Omental fat pad (tissue), 4 donors: Measurements from ENCODE around the gene PDAP1. TPM values are rescaled to one million over a fixed set of nuclear protein-coding genes. Genes with fewer than 3 reads are reported as not detected.
"Not testable (repeated sequence)": the region's sequence is repeated elsewhere in the genome, so short reads cannot be mapped to it uniquely, and the experiment has no call there.

ENCODE experiments used
- ATAC-seq: fragments of 150-250 bp; one replicate; pipeline ENCODE4 v1.9.1; 2016; ENCODE audit warnings: mild to moderate bottlenecking, moderate library complexity; ENCODE audit not compliant: low FRiP score
- DNase-seq: peaks from one replicate; pipeline ENCODE4 v3.0.0-alpha.2; 2019; ENCODE audit warnings: low spot score
- CTCF ChIP-seq, 3 donors: fragments of 450-650 bp; IDR thresholded peaks; one replicate each; pipeline ENCODE4 v1.5.1; 2016 to 2017; ENCODE audit warnings: antibody characterized with exemption in 3 of 3, mild to moderate bottlenecking in 3 of 3, moderate library complexity in 2 of 3
- total RNA-seq, 4 donors: library from RNA; depleted of rRNA; stranded (reverse); fragments of >200 nt; gene quantifications; one replicate each; pipeline ENCODE4 v1.1.0, GENCODE V29; 2016

Gene PDAP1
- total RNA-seq, 4 donors from 2014 or later: 41.9 to 70.2 (median 54.7) TPM

GRCh38 chr7:99362801-99363200 is 45.6 kb downstream of the PDAP1 start:
- no peak for TF ChIP-seq CTCF (IDR thresholded peaks at IDR 0.05)
- DNase-seq (no peak), ATAC-seq (no peak)

GRCh38 chr7:99359465-99360154 is 48.8 kb downstream of the PDAP1 start:
- ATAC-seq (no peak), DNase-seq (no peak)
- TF ChIP-seq CTCF (IDR thresholded peaks at IDR 0.05): no peak

GRCh38 chr7:99358521-99358920 is 49.9 kb downstream of the PDAP1 start:
- DNase-seq, ATAC-seq: not testable (repeated sequence)

- TF ChIP-seq CTCF (IDR thresholded peaks at IDR 0.05): no peak
- no peak for ATAC-seq
- DNase-seq: no peak
These were observed 50.5 kb downstream of the PDAP1 start for GRCh38 chr7:99357701-99358490.

- no peak for ATAC-seq
- TF ChIP-seq CTCF (IDR thresholded peaks at IDR 0.05): no peak
- DNase-seq: no peak
These were observed 53.3 kb downstream of the PDAP1 start for GRCh38 chr7:99355098-99355497.

- DNase-seq (no peak), ATAC-seq (no peak)
- no peak for TF ChIP-seq CTCF (IDR thresholded peaks at IDR 0.05)
These were observed 56.1 kb downstream of the PDAP1 start for GRCh38 chr7:99352247-99352646.

GRCh38 chr7:99350641-99351040 is 57.8 kb downstream of the PDAP1 start:
- DNase-seq, ATAC-seq: not testable (repeated sequence)

Other genes with a start within 250 kb of the PDAP1 start
- gene KPNA7, start 200.5 kb downstream of the PDAP1 start, total RNA-seq: not detected
- not detected for gene MYH16, start 135.8 kb downstream of the PDAP1 start, total RNA-seq
- 100 to 1,000 TPM; 103 to 137 (median 124) TPM for gene ARPC1A, start 82.7 kb downstream of the PDAP1 start, total RNA-seq
- gene ARPC1B, start 33.9 kb downstream of the PDAP1 start, total RNA-seq: 100 to 1,000 TPM; 221 to 387 (median 302) TPM
- gene BUD31, start 372 bp upstream of the PDAP1 start, total RNA-seq: 10 to 100 TPM; 52.9 to 68.3 (median 64.8) TPM
- 1 to 10 TPM; 3.5 to 9.5 (median 5.4) TPM for gene PTCD1, start 30.2 kb upstream of the PDAP1 start, total RNA-seq
- 10 to 100 TPM; 24.3 to 49.0 (median 30.1) TPM for gene CPSF4, start 30.3 kb upstream of the PDAP1 start, total RNA-seq
- gene ATP5MF, start 57.6 kb upstream of the PDAP1 start, total RNA-seq: 1,000 to 10,000 TPM in 2 of 4 donors, 100 to 1,000 TPM in 2; 572 to 1,317 (median 943) TPM
- gene ZNF789, start 64.3 kb upstream of the PDAP1 start, total RNA-seq: 10 to 100 TPM in 1 of 4 donors, 1 to 10 TPM in 3; 3.4 to 11.5 (median 7.1) TPM
- 10 to 100 TPM; 23.7 to 46.7 (median 35.6) TPM for gene ZNF394, start 91.7 kb upstream of the PDAP1 start, total RNA-seq
- 10 to 100 TPM in 1 of 4 donors, 1 to 10 TPM in 3; 6.1 to 10.2 (median 7.8) TPM for gene ZKSCAN5, start 96.1 kb upstream of the PDAP1 start, total RNA-seq
- 1 to 10 TPM; 2.8 to 5.8 (median 3.3) TPM for gene FAM200A, start 143.5 kb upstream of the PDAP1 start, total RNA-seq
- gene ZNF655, start 150.0 kb upstream of the PDAP1 start, total RNA-seq: 100 to 1,000 TPM; 104 to 164 (median 109) TPM
- gene TMEM225B, start 189.7 kb upstream of the PDAP1 start, total RNA-seq: 1 to 10 TPM in 1 of 4 donors, under 1 TPM in 3; 0.82 to 1.8 (median 0.89) TPM
- 10 to 100 TPM in 3 of 4 donors, 1 to 10 TPM in 1; 9.1 to 21.0 (median 15.0) TPM for gene ZSCAN25, start 208.3 kb upstream of the PDAP1 start, total RNA-seq